Thymus (tissue), 11 donors: ENCODE results near the gene SAMD8. TPM values are rescaled to one million over a fixed set of nuclear protein-coding genes. Genes with fewer than 3 reads are reported as not detected.
"Not testable (repeated sequence)": the region's sequence is repeated elsewhere in the genome, so short reads cannot be mapped to it uniquely, and the experiment has no call there.

Source experiments
- DNase-seq, 9 donors: peaks; one replicate each; pipeline ENCODE4 v3.0.0-alpha.2; 2013; ENCODE audit warnings: low spot score in 9 of 9, low read depth in 6 of 9, missing footprints in 1 of 9
- H3K27ac ChIP-seq, 2 donors: one replicate each; pipeline ENCODE4 v1.5.1; 2013; ENCODE audit warnings: control low read depth in 1 of 2, low read depth in 1 of 2, low read length in 1 of 2, mild to moderate bottlenecking in 1 of 2, moderate library complexity in 1 of 2
- H3K27me3 ChIP-seq, 2 donors: one replicate each; pipeline ENCODE4 v1.5.1; 2013; ENCODE audit warnings: low read length in 1 of 2; ENCODE audit not compliant: control insufficient read depth in 2 of 2, insufficient read depth in 1 of 2
- H3K36me3 ChIP-seq, 2 donors: one replicate each; pipeline ENCODE4 v1.5.1; 2013; ENCODE audit warnings: low read length in 1 of 2, mild to moderate bottlenecking in 1 of 2, moderate library complexity in 1 of 2; ENCODE audit not compliant: control insufficient read depth in 2 of 2, insufficient read depth in 2 of 2
- H3K4me1 ChIP-seq, 2 donors: one replicate each; pipeline ENCODE4 v1.5.1; 2013; ENCODE audit warnings: low read length in 2 of 2; ENCODE audit not compliant: control insufficient read depth in 2 of 2, insufficient read depth in 2 of 2
- H3K4me3 ChIP-seq, 2 donors: one replicate each; pipeline ENCODE4 v1.5.1; 2013; ENCODE audit warnings: low read length in 2 of 2, control low read depth in 1 of 2, mild to moderate bottlenecking in 1 of 2
- H3K9me3 ChIP-seq, 2 donors: one replicate each; pipeline ENCODE4 v1.5.1; 2013; ENCODE audit warnings: low read length in 1 of 2, mild to moderate bottlenecking in 1 of 2; ENCODE audit not compliant: control insufficient read depth in 2 of 2, insufficient read depth in 1 of 2
- WGBS: extraction: QIAGEN DNeasy Blood & Tissue Kit; methylation state at CpG from one replicate; pipeline ENCODE4 v1.1.7; 2013; 5-methylcytosine and 5-hydroxymethylcytosine counted together
- polyA plus RNA-seq: library from polyadenylated mRNA; stranded (reverse); fragments of 200-250 nt; gene quantifications from one replicate; pipeline ENCODE4 v1.2.3, GENCODE V29; 2013
- total RNA-seq: library from RNA; stranded (reverse); fragments of 120-200 nt; gene quantifications from one replicate; pipeline ENCODE4 v1.2.4, GENCODE V29; 2013
- donor health status: healthy.

The SAMD8 gene
- total and polyA plus RNA-seq, 2 donors: 7.6 to 13.1 TPM

DNA sequence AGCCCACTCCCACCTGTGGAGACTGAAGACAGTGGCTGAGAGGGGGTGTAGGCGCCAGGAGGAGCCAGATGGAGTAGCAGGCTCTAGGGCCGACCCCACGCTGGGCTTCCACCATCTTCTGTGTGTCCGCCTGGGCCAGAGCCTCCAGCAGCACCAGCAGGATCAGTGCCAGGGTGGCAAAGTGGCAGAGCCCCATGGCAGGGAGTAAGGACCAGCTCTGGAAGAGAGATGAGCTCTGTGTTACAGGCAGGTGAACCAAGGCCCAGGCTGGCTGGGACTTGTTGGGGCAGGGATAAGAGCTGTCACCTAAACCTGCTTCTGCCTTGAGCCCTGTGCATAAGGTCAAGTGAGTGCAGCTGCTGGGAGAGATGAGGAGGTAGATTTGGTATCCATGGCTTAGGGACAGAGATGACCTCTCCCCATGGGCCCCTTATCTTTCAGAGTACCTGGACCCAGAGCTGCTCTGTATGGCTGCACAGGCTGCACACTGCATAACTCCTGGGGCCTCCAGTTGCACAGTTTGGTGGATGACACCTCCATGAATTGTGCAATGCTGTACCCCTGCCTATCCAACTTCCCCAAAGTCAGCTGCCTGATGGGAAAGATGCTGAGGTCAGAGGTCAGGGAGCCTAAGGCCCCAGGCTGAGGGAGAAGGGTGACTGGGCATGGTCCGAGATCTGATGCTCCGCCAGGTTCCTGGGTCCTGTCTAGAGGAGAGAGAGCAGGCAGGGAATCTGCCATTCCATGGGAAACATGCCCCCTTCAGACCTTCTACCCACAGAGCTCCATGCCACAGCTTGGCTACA is 7.4 kb upstream of the SAMD8 start:
- H3K27me3 ChIP-seq: no peaks in the 10 kb centered on the region
- H3K4me1 ChIP-seq: peaks cover 0 to 11% of the 10 kb centered on the region in 2 donors
- H3K36me3 ChIP-seq: no peaks in the 10 kb centered on the region
- no peaks in the 10 kb centered on the region for H3K9me3 ChIP-seq
- no peak for DNase-seq
- 98% methylated on average over 6 of the region's 6 CpGs for WGBS
- H3K27ac ChIP-seq: no peak overlapping the region
- no peak overlapping the region for H3K4me3 ChIP-seq

DNA sequence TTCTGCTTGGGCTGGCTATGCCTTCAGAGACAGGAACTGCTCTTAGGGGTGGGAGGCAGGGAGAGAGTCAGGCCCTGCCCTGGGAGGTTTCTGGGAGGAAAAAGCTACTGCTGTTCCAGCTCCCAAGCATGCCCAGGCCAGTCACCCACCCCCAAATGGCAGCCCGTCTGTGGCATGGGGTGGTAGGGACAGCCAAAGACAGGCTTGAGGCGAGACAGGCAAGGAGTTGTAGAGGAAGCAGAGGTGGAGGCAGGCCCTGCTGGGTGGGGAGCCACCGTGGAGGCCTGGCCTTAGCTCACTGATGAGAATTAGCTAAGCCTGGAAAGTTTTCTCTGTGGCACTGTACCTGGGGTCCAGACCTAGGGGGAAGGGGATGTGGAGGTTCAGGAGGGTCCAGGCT is 6.6 kb upstream of the SAMD8 start:
- Histone ChIP-seq H3K36me3 (no peaks in the 10 kb centered on the region), H3K9me3 (no peaks in the 10 kb centered on the region), H3K4me1 (peaks cover 0 to 8% of the 10 kb centered on the region in 2 donors), H3K27ac (no peak overlapping the region), H3K4me3 (no peak overlapping the region), H3K27me3 (no peaks in the 10 kb centered on the region)
- 89% methylated on average over 3 of the region's 3 CpGs for WGBS
- DNase-seq: no peak

DNA sequence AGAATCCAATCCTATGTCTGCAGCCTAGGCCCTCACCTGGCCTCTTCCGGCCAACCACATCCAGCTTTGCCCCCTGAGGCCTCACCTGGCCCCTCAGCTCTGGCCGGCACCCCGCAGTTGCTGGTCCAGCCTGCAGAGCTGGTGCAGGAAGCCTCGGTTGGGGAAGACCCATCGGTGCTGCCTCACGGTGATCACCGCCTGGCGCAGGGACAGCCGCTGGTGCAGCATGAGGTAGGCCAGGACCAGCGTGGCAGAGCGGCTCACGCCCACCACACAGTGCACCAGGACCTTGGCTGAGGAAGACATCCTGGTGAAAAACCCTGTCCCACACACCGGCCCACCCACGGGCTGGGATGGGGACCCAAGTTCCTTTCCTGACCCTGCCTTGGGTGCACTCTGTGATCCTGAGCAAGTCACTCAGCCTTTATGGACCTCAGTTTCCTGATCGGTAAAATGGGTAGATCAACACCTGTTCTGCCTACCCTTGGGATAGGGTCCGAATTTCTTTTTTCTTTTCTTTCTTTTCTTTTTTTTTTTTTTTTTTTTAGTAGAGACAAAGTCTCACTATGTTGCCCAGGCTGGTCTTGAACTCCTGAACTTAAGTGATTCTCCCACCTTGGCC is 5.8 kb upstream of the SAMD8 start:
- Histone ChIP-seq H3K4me1 (peaks cover 4 to 13% of the 10 kb centered on the region in 2 donors), H3K27me3 (no peaks in the 10 kb centered on the region), H3K4me3 (no peak overlapping the region), H3K9me3 (no peaks in the 10 kb centered on the region), H3K27ac (no peak overlapping the region), H3K36me3 (no peaks in the 10 kb centered on the region)
- DNase-seq: no peak
- WGBS: 98% methylated on average over 16 of the region's 16 CpGs

DNA sequence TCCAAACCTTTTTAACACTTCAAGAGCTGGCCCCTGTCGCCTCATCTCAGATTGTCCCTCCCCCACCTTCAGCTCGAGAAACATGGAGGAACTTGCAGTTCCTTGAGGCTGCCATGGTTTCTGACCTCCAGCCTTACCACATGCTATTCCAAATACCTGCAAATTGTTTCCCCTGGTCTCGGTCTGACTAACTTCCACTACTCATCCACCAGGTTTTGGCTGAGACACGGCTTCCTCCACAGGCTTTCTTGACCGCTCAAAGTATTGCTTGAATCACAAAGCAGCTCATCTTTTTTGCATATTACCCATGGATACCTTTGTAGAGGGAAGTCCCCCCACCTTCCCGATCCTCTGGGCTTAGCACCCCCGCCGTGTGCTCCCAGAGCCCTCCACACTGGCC is 5.2 kb upstream of the SAMD8 start:
- no peak for DNase-seq
- Histone ChIP-seq H3K4me3 (no peak overlapping the region), H3K4me1 (peaks cover 4 to 17% of the 10 kb centered on the region in 2 donors), H3K27ac (no peak overlapping the region), H3K36me3 (no peaks in the 10 kb centered on the region), H3K27me3 (no peaks in the 10 kb centered on the region), H3K9me3 (no peaks in the 10 kb centered on the region)
- WGBS: 94% methylated on average over 8 of the region's 8 CpGs

DNA sequence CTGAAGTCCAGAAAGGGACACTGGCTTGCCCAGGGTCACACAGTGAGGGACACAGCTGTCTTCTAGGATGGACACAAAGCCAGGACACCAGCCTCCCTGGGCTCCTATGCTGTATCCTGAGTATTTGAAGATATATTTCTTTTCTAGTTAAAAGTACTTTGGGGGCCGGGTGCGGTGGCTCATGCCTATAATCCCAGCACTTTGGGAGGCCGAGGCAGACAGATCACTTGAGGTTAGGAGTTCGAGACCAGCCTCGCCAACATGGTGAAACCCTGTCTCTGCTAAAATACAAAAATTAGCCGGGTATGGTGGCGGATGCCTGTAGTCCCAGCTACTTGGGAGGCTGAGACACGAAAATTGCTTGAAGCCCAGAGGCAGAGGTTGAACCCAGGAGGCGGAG is 4.6 kb upstream of the SAMD8 start:
- not testable (repeated sequence) for H3K27me3 ChIP-seq, H3K36me3 ChIP-seq, H3K4me3 ChIP-seq, DNase-seq, H3K27ac ChIP-seq, H3K9me3 ChIP-seq
- 96% methylated on average over 9 of the region's 9 CpGs for WGBS
- H3K4me1 ChIP-seq: peaks cover 4 to 18% of the 10 kb centered on the region in 2 donors

DNA sequence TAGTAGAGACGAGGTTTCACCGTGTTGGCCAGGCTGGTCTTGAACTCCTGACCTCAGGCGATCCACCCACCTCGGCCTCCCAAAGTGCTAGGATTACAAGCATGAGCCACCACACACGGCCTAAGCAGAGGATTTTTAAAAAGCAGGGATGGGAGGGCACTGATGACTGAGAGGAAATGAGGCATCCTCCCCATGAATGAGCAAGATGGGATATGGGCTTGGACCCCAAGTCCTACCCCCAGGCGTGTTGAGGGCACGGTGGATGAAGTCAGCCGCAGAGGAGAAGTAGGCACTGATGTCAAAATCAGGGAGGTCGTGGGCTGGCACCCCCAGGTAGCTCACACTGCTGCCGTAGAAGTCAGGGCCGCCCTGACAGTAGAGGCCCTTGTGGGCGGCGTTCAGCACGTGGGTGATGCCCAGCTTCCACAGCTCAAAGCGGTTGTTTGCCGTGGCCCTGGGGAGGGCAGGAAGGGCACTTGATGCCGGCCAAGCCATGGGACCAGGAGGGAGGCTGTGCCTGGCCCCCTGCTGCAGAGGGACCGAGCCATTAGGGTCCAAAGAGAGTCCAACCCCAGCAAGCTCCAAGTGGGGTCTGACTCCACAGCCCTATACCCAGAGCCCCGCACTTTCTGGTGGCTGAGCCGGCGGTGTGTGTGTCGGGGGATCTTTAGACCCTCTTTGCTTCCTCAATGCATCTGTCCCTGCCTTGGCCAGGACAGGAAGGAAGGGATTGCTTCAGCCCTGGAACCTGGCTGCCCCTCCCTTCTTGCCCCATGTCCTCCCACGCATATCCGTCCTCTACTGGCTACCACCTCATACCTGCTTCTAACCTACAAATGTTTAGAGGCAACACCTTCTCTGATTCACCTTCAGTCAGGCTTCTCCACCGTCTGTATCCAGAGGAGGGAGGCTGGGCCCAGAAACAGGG is 3.4 kb upstream of the SAMD8 start:
- peaks cover 8 to 23% of the 10 kb centered on the region in 2 donors for H3K4me1 ChIP-seq
- no peak for DNase-seq
- H3K27me3 ChIP-seq: no peaks in the 10 kb centered on the region
- H3K9me3 ChIP-seq: peaks cover 0 to 3% of the 10 kb centered on the region in 2 donors
- no peak overlapping the region for H3K27ac ChIP-seq
- WGBS: 96% methylated on average over 25 of the region's 25 CpGs
- no peak overlapping the region for H3K4me3 ChIP-seq
- H3K36me3 ChIP-seq: no peaks in the 10 kb centered on the region

DNA sequence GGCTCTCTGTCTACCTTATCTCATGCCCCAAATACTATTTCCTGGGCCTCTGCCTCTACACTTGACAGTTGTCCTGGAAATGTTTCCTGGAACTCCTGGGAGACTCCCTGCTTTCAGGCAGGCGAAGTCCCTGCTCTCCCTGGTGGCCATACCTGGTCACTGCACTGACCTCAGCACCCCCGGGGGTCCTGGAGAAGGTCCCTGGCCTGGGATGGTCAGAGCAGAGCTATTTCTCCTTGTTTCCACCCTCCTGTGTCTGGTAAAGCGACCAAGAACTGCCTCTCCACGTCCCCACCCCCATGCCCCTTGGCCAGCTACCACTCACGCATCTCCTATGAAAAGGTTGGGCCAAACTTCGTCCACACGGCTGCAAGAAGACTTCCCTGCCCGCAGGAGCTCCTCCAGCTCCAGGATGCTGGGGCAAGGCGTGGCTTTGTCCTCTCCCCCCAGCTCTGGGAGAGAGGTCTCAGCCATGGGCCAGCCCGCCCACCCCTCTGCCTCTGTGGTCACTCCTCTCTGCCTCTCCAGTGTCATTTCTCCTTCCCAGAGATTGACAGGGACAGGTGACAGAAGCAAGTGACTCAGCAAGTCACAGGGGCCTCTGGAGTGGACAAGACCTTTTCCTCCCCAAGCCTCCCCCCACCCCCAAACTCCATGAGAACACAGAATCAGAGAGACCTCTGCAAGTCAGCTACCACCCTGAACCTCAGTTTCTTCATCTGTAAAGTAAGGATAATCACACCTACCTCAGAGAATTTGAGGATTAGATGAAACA is 2.6 kb upstream of the SAMD8 start:
- 90% methylated on average over 10 of the region's 10 CpGs for WGBS
- H3K27ac ChIP-seq: no peak overlapping the region
- no peak for DNase-seq

DNA sequence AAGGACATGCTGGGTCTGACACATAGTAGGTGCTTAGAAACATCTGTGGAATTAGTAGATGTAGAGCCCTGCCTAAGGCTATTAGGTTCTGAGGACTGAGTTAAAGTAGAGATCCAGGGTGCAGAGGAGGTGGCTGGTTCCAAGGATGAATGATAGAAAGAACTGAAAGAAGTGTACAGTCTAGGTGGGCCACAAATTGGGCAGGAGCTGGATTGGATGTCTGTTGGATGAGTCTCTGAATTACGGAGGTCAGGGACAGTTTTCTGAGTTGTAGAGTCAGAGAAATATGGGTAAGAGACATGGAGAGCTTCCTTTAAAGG is 2.0 kb upstream of the SAMD8 start:
- no peaks in the 10 kb centered on the region for H3K36me3 ChIP-seq
- no peak overlapping the region for H3K4me3 ChIP-seq
- no peaks in the 10 kb centered on the region for H3K27me3 ChIP-seq
- peaks cover 8 to 18% of the 10 kb centered on the region in 2 donors for H3K4me1 ChIP-seq
- no peak overlapping the region for H3K27ac ChIP-seq
- 95% methylated on average over 1 of the region's 1 CpG for WGBS
- DNase-seq: no peak
- H3K9me3 ChIP-seq: peaks cover 0 to 3% of the 10 kb centered on the region in 2 donors

More for the DNA sequence above, 2.6 kb upstream of the SAMD8 start:
- H3K27me3 ChIP-seq: no peaks in the 10 kb centered on the region
- peaks cover 8 to 20% of the 10 kb centered on the region in 2 donors for H3K4me1 ChIP-seq
- no peak overlapping the region for H3K4me3 ChIP-seq
- H3K9me3 ChIP-seq: peaks cover 0 to 3% of the 10 kb centered on the region in 2 donors
- no peaks in the 10 kb centered on the region for H3K36me3 ChIP-seq
